ENCODE results near the gene ITGB8.

ITGB8 gene

DNA sequence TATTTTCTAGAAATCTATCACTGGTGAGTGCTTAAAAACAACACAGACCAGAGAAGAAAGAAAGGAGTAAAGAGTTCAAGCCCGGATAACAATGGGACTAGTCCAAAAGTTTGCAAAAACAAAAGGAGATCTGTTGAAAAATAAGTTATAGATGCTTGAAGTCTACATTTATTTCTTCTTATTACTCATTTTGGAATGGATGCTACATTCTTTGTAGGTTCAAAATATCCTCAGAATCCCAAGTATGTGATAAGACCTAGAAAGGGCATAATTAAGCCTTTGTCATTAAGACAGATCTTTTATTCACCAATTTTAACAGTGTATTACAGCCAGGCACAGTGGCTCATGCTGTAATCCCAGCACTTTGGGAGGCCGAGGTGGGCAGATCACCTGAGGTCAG, 42.7 kb upstream of the ITGB8 start:
- ATAC-seq (ENCODE audit: insufficient read depth, low read depth) (no peak), DNase-seq (no peak)
- Histone ChIP-seq H3K27me3 (ENCODE audit: insufficient read depth, low read length, poor library complexity) (no peaks in the 10 kb centered on the region), H3K27ac (ENCODE audit: low read length) (no peak overlapping the region), H3K79me2 (ENCODE audit: insufficient read depth, low read length) (no peaks in the 10 kb centered on the region), H3K9ac (ENCODE audit: low read depth, low read length) (no peak overlapping the region), H3K9me3 (ENCODE audit: insufficient read depth, low read length, severe bottlenecking) (no peaks in the 10 kb centered on the region), H3K36me3 (ENCODE audit: insufficient read depth, low read length) (no peaks in the 10 kb centered on the region), H4K20me1 (ENCODE audit: insufficient read depth, low read length) (no peaks in the 10 kb centered on the region), H3K4me2 (ENCODE audit: insufficient read depth, low read length) (no peak overlapping the region), H3K4me1 (ENCODE audit: insufficient read depth, low read length) (no peaks in the 10 kb centered on the region), H3K4me3 (ENCODE audit: low read depth in 1 of 2, low read length in 2 of 2) (no peak overlapping the region), H2AFZ (ENCODE audit: low read depth, low read length) (no peak overlapping the region)
- TF ChIP-seq, protein P1, sequence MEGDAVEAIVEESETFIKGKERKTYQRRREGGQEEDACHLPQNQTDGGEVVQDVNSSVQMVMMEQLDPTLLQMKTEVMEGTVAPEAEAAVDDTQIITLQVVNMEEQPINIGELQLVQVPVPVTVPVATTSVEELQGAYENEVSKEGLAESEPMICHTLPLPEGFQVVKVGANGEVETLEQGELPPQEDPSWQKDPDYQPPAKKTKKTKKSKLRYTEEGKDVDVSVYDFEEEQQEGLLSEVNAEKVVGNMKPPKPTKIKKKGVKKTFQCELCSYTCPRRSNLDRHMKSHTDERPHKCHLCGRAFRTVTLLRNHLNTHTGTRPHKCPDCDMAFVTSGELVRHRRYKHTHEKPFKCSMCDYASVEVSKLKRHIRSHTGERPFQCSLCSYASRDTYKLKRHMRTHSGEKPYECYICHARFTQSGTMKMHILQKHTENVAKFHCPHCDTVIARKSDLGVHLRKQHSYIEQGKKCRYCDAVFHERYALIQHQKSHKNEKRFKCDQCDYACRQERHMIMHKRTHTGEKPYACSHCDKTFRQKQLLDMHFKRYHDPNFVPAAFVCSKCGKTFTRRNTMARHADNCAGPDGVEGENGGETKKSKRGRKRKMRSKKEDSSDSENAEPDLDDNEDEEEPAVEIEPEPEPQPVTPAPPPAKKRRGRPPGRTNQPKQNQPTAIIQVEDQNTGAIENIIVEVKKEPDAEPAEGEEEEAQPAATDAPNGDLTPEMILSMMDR (IDR thresholded peaks at IDR 0.05; ENCODE audit: borderline replicate concordance, extremely low read depth, low read length, poor library complexity, severe bottlenecking) = no peak
- no peak for TF ChIP-seq EZH2 (IDR thresholded peaks at IDR 0.05; ENCODE audit: borderline replicate concordance, low read depth, low read length, severe bottlenecking)

DNA sequence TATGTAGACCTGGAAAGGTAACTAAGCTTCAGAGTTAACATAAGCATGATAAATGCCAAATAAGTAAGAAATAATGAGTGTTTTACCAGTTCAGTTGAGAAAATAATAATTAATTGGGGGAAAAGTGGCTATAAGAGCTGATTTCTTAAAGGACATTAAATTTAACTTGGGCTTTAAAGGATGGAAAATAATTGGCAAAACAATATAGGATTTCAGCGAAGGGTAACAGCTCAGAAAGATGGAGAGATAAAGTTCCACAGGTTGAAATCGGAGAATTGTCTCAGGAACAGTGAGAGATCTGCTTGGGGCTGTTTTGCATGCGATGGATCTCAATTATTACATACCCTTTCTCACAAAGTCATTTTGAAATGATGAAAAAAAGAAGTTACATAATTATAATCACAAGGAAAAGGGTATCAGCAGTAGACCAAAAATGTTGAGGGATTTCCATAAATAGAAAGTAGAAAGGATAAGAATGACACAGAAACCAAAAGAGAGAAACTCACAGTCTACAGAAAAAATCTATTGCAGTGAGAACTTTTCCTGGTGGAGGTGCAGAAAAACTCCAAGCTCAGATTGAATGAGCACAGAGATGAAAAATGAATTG, 40.1 kb upstream of the ITGB8 start:
- no peaks in the 10 kb centered on the region for H3K36me3 ChIP-seq (ENCODE audit: insufficient read depth, low read length)
- H3K79me2 ChIP-seq (ENCODE audit: insufficient read depth, low read length) = no peaks in the 10 kb centered on the region
- no peaks in the 10 kb centered on the region for H3K9me3 ChIP-seq (ENCODE audit: insufficient read depth, low read length, severe bottlenecking)
- no peaks in the 10 kb centered on the region for H4K20me1 ChIP-seq (ENCODE audit: insufficient read depth, low read length)
- H3K4me3 ChIP-seq (ENCODE audit: low read depth in 1 of 2, low read length in 2 of 2) = no peak overlapping the region
- no peak for ATAC-seq (ENCODE audit: insufficient read depth, low read depth)
- H2AFZ ChIP-seq (ENCODE audit: low read depth, low read length) = no peak overlapping the region
- no peak overlapping the region for H3K27ac ChIP-seq (ENCODE audit: low read length)
- H3K27me3 ChIP-seq (ENCODE audit: insufficient read depth, low read length, poor library complexity) = no peaks in the 10 kb centered on the region
- no peak overlapping the region for H3K4me2 ChIP-seq (ENCODE audit: insufficient read depth, low read length)
- DNase-seq = no peak
- TF ChIP-seq, protein P1 (IDR thresholded peaks at IDR 0.05; ENCODE audit: borderline replicate concordance, extremely low read depth, low read length, poor library complexity, severe bottlenecking) = no peak
- no peak for TF ChIP-seq EZH2 (IDR thresholded peaks at IDR 0.05; ENCODE audit: borderline replicate concordance, low read depth, low read length, severe bottlenecking)
- H3K4me1 ChIP-seq (ENCODE audit: insufficient read depth, low read length) = no peaks in the 10 kb centered on the region
- no peak overlapping the region for H3K9ac ChIP-seq (ENCODE audit: low read depth, low read length)

DNA sequence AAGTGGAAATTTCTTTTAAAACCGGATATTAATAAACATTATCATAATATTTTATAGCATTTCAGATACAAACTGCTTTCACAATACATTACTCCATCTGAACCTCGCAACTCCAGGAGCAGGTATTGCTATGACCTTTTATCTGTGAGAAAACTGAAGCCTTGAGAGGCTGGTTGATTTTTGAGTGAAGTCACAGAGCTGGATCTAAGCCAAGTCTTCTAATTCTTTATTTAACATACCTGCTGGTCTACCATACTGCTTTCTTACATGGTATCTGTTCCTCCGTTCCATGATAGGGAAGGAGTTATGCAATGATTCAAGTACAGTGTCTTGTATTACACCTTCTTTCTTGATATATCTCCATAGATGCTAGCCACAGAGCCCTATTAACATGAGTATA, 37.4 kb upstream of the ITGB8 start:
- no peak overlapping the region for H3K4me3 ChIP-seq (ENCODE audit: low read depth in 1 of 2, low read length in 2 of 2)
- ATAC-seq (ENCODE audit: insufficient read depth, low read depth) (no peak), DNase-seq (no peak)
- H3K27ac ChIP-seq (ENCODE audit: low read length) = no peak overlapping the region
- H4K20me1 ChIP-seq (ENCODE audit: insufficient read depth, low read length) = no peaks in the 10 kb centered on the region
- no peaks in the 10 kb centered on the region for H3K4me1 ChIP-seq (ENCODE audit: insufficient read depth, low read length)
- H3K9me3 ChIP-seq (ENCODE audit: insufficient read depth, low read length, severe bottlenecking) = no peaks in the 10 kb centered on the region
- no peak overlapping the region for H3K9ac ChIP-seq (ENCODE audit: low read depth, low read length)
- no peaks in the 10 kb centered on the region for H3K27me3 ChIP-seq (ENCODE audit: insufficient read depth, low read length, poor library complexity)
- no peak overlapping the region for H2AFZ ChIP-seq (ENCODE audit: low read depth, low read length)
- TF ChIP-seq EZH2 (IDR thresholded peaks at IDR 0.05; ENCODE audit: borderline replicate concordance, low read depth, low read length, severe bottlenecking) = no peak
- TF ChIP-seq, protein P1 (IDR thresholded peaks at IDR 0.05; ENCODE audit: borderline replicate concordance, extremely low read depth, low read length, poor library complexity, severe bottlenecking) = no peak
- H3K36me3 ChIP-seq (ENCODE audit: insufficient read depth, low read length) = no peaks in the 10 kb centered on the region
- H3K4me2 ChIP-seq (ENCODE audit: insufficient read depth, low read length) = no peak overlapping the region
- no peaks in the 10 kb centered on the region for H3K79me2 ChIP-seq (ENCODE audit: insufficient read depth, low read length)

Measured in DND-41 (cell line).